T47D (cell line): Measurements from ENCODE around the gene WFDC11.
A peak's percentile ranks its signal among the peaks of the same experiment; 100 is the strongest.
"Not testable (repeated sequence)": the region's sequence is repeated elsewhere in the genome, so short reads cannot be mapped to it uniquely, and the experiment has no call there.

ENCODE experiments used
- DNase-seq, 2 experiments: peaks; one replicate each; pipeline versions ENCODE4 v3.0.0 to v3.0.0-alpha.2; 2011 to 2012; ENCODE audit warnings: low read depth in 1 of 2, low spot score in 1 of 2
- JUND ChIP-seq: IDR thresholded peaks from 2 replicates; pipeline ENCODE4 v1.6.1; 2012; ENCODE audit warnings: low read depth
- in situ Hi-C: cut with HindIII; loops from 2 replicates; pipeline ENCODE4 v1.10.0; 2016; ENCODE audit warnings: low sequenced_read_pairs, low pct_unique_long_range_greater_than_20kb

WFDC11 gene

DNA sequence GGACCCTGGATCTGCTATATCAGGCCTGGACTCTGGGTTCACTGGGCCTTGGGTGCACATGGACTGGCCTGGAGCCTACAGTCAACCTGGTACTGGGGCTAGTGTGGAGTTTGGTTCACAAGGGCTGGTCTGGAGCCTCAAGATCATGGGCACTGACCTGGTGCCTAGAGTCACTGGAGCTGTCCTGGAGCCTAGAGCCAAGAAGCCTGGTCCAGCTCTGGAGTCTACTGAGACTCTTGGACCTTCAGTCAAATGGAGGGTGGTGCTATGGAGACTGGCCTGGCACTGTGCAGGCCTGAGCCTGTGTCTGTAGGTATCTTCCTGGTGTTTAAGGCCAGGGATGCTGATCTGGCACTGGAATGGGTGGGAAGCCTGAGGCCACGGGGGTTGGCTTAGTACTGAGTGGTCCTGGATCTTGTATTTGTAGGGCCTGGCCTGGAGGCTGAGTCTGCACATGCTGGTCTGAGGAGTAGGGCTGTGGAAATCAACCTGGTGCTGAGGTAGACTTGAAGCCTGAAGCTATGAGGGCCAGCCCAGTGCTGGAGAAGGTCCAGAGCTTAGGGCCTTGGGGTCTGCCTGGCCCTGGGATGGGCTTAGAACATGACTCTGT is 22.5 kb downstream of the WFDC11 start:
- in situ Hi-C loops: no loop called here
- no peak for DNase-seq
- no peak for TF ChIP-seq JUND

DNA sequence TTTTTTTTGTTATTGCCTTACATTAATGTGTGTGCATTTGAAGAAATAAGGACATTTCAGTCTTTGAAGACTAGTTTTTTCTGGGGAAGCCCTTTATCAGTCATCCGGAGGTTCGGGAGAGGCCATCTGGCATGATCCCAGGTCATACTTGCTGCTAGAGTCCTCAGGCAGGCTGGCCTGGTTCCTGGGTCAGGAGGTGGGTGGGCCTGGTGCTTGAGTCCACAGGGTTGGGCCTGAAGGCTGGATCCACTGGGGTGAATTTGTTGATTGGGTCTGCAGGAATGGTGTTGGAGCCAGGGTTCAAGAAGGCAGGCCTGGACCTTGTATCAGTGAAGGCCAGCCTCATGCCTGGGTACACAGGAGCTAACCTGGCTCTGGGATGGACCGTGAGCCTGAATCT is 23.2 kb downstream of the WFDC11 start:
- no peak for DNase-seq
- in situ Hi-C loops: no loop called here
- TF ChIP-seq JUND: no peak

DNA sequence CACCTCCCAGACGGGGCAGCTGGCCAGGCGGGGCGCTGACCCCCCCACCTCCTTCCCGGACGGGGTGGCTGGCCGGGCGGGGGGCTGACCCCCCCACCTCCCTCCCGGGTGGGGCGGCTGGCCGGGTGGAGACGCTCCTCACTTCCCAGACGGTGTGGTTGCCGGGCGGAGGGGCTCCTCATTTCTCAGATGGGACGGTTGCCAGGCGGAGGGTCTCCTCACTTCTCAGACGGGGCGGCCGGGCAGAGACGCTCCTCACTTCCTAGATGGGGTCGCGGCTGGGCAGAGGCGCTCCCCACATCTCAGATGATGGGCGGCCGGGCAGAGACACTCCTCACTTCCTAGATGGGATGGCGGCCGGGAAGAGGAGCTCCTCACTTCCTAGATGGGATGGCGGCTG is 24.2 kb downstream of the WFDC11 start:
- DNase-seq, in situ Hi-C loops: not testable (repeated sequence)

- DNase-seq, in situ Hi-C loops: not testable (repeated sequence)
These were observed 29.0 kb downstream of the WFDC11 start for GRCh38 chr20:45641076-45641475.

DNA sequence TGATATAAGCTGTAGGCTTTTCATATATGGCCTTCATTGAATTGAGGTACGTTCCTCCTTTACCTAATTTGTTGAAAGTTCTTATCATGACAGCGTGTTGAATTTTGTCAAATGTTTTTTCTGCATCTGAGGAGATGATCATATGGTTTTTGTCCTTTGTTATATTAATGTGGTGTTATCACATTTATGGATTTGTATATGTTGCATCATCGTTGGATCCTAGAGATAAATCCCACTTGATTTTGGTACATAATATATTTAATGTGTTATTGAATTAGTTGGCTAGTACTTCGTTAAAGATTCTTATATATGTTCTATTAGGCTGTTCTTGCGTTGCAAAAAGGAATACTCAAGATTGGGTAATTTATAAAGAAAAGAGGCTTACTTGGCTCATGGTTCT is 30.4 kb downstream of the WFDC11 start:
- in situ Hi-C loops: no loop called here
- no peak for TF ChIP-seq JUND
- DNase-seq: no peak

- TF ChIP-seq JUND: no peak
- DNase-seq: no peak
- in situ Hi-C loops: no loop called here
These were observed 33.5 kb downstream of the WFDC11 start for GRCh38 chr20:45636513-45636912.

- in situ Hi-C loops: no loop called here
- DNase-seq: no peak
- TF ChIP-seq JUND: no peak
These were observed 38.9 kb downstream of the WFDC11 start, which contains the start of gene WFDC9 for GRCh38 chr20:45631184-45631583. TSS of gene WFDC9 (minus strand) at chr20:45631284. CDS start at chr20:45610181, 21,103 bp downstream.

DNA sequence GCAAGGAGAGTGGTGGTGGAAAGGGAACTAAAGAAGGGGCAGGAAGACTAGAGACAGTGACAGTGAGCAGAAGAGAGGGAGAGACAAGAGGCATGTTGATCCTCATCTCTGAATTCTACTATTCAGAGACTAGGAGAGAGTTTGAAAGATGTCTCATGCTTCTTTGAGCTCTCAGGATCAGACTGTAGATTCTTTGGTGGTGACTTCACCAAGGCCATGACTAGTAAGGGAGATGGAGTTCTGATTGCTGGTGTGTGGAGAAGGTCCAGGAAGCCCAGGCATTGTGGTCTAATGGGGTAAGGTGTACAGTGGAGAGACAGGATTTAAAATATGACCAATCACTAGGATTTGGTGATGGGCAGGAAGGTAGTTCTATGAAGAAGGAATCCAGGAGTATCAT is 39.7 kb downstream of the WFDC11 start:
- in situ Hi-C loops: no loop called here
- TF ChIP-seq JUND: no peak
- DNase-seq: no peak

- in situ Hi-C loops: no loop called here
- DNase-seq: peak; percentile 69 to 80
- TF ChIP-seq JUND: no peak
These were observed 40.4 kb downstream of the WFDC11 start, which contains the start of gene WFDC10A for GRCh38 chr20:45629496-45630100. TSS of gene WFDC10A (plus strand) at chr20:45629739. CDS start at chr20:45629814, 75 bp downstream.

DNA sequence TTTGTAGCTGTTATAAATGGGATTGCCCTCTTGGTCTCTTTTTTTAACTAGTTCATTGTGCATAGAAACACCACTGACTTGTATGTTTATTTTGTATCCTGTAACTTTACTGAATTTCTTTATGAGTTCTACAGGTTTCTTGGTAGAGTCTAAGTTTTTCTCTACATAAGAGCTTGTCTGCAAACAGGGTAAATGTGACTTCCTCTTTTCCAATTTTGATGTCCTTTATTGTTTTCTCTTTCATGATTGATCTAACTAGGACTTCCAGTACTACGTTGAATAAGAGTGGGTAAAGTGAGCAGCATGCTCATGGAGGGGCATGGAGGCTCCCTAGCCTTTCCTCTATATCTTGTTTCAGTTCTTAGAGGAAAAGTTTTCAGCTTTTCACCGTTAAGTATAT is 43.5 kb downstream of the WFDC11 start:
- DNase-seq: no peak
- no peak for TF ChIP-seq JUND
- in situ Hi-C loops: no loop called here

DNA sequence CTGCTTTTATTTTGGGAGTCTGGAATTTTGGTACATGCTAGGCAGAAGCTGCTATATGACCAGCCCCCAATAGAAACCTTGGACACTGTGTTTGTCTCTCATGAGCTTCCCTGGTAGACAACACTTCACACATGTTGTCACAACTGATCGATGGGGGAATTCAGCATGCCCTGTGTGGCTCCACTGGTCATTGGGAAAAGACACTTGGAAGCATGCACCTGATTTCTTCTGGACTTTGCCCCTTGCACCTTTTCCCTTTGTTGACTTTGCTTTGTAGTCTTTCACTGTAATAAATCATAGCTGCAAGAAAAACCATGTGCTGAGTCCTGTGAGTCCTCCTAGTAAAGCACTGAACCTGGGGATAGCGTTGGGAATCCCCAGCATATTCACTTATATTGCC is 48.4 kb downstream of the WFDC11 start:
- DNase-seq: no peak

DNA sequence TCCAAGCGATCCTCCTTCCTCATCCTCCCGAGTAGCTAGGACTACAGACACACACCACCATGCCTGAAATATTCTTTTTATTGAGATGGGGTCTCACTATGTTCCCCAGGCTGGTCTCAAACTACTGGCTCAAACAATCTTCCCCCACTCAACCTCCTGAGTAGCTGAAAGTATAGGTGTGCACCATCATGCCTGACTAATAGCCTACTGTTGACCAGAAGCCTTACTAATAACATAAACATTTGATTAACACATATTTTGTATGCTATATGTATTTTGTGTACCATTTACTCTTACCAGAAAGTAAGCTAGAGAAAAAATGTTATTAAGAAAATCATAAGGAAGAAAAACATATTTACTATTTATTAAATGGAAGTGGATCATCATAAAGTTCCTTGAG is 52.4 kb downstream of the WFDC11 start:
- in situ Hi-C loops: no loop called here
- no peak for DNase-seq
- TF ChIP-seq JUND: no peak

More for the DNA sequence above, 48.4 kb downstream of the WFDC11 start:
- no peak for TF ChIP-seq JUND
- in situ Hi-C loops: no loop called here

DNA sequence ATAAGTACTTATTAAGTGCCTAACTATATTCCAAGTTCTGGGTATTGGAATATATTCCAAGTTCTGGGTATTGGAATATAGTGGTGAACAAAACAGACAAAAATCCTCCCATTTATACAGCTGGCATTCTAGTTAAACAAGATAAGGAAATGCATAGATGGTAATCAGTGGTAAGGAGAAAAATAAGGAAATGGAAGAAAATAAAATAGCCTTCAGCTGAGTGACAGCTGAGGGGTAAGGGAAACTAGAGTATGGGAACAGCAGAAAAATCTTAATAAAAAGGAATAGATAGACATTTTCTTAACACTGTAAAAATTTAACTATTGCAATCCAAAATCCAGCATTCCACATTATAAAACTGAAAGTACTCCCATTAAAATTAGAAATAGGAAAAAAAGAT is 57.7 kb downstream of the WFDC11 start:
- DNase-seq: no peak
- TF ChIP-seq JUND: no peak
- in situ Hi-C loops: no loop called here

GRCh38 chr20:45611054-45611453 is 59.0 kb downstream of the WFDC11 start:
- no peak for TF ChIP-seq JUND
- DNase-seq: peak in 1 of 2 experiments; percentile 73
- in situ Hi-C loops: no loop called here
